Measurements from ENCODE around the gene NCOA7.

Gene NCOA7

GRCh38 chr6:125866433-125866832 is 75.7 kb downstream of the NCOA7 start:
- no peaks in the 10 kb centered on the region for H3K36me3 ChIP-seq (ENCODE audit: insufficient read depth)
- no peak overlapping the region for H3K4me3 ChIP-seq (IDR thresholded peaks at IDR 0.05; ENCODE audit: insufficient read depth, low read depth, low read length)
- H3K79me2 ChIP-seq (ENCODE audit: insufficient read depth, low read depth) = no peaks in the 10 kb centered on the region
- no peak overlapping the region for H2AFZ ChIP-seq (ENCODE audit: low read depth)
- no peak overlapping the region for H3K9ac ChIP-seq
- no peaks in the 10 kb centered on the region for H4K20me1 ChIP-seq (ENCODE audit: insufficient read depth)
- no peak overlapping the region for H3K27ac ChIP-seq
- no peak overlapping the region for H3K4me2 ChIP-seq
- no peak for TF ChIP-seq CTCF (conservative IDR thresholded peaks at IDR 0.05; ENCODE audit: low read depth, low read length)
- H3K4me1 ChIP-seq (ENCODE audit: low read depth, poor library complexity, severe bottlenecking) = no peaks in the 10 kb centered on the region
- no peaks in the 10 kb centered on the region for H3K27me3 ChIP-seq (ENCODE audit: insufficient read depth, low read depth)

GRCh38 chr6:125867483-125867942 is 76.8 kb downstream of the NCOA7 start:
- H3K4me3 ChIP-seq (IDR thresholded peaks at IDR 0.05; ENCODE audit: insufficient read depth, low read depth, low read length) = no peak overlapping the region

GRCh38 chr6:125868252-125868651 is 77.5 kb downstream of the NCOA7 start:
- TF ChIP-seq CTCF (conservative IDR thresholded peaks at IDR 0.05; ENCODE audit: low read depth, low read length) = no peak
- H3K27me3 ChIP-seq (ENCODE audit: insufficient read depth, low read depth) = no peaks in the 10 kb centered on the region
- H3K79me2 ChIP-seq (ENCODE audit: insufficient read depth, low read depth) = no peaks in the 10 kb centered on the region
- H3K27ac ChIP-seq = no peak overlapping the region
- no peaks in the 10 kb centered on the region for H3K36me3 ChIP-seq (ENCODE audit: insufficient read depth)
- no peaks in the 10 kb centered on the region for H3K4me1 ChIP-seq (ENCODE audit: low read depth, poor library complexity, severe bottlenecking)
- no peak overlapping the region for H3K4me3 ChIP-seq (IDR thresholded peaks at IDR 0.05; ENCODE audit: insufficient read depth, low read depth, low read length)
- H2AFZ ChIP-seq (ENCODE audit: low read depth) = no peak overlapping the region
- no peak overlapping the region for H3K4me2 ChIP-seq
- no peaks in the 10 kb centered on the region for H4K20me1 ChIP-seq (ENCODE audit: insufficient read depth)
- no peak overlapping the region for H3K9ac ChIP-seq

More at GRCh38 chr6:125867483-125867942, 76.8 kb downstream of the NCOA7 start:
- no peaks in the 10 kb centered on the region for H3K4me1 ChIP-seq (ENCODE audit: low read depth, poor library complexity, severe bottlenecking)
- no peaks in the 10 kb centered on the region for H3K27me3 ChIP-seq (ENCODE audit: insufficient read depth, low read depth)
- no peak for TF ChIP-seq CTCF (conservative IDR thresholded peaks at IDR 0.05; ENCODE audit: low read depth, low read length)
- H4K20me1 ChIP-seq (ENCODE audit: insufficient read depth) = no peaks in the 10 kb centered on the region
- no peaks in the 10 kb centered on the region for H3K36me3 ChIP-seq (ENCODE audit: insufficient read depth)
- no peaks in the 10 kb centered on the region for H3K79me2 ChIP-seq (ENCODE audit: insufficient read depth, low read depth)
- H3K4me2 ChIP-seq = no peak overlapping the region
- no peak overlapping the region for H2AFZ ChIP-seq (ENCODE audit: low read depth)
- no peak overlapping the region for H3K9ac ChIP-seq
- H3K27ac ChIP-seq = no peak overlapping the region

GRCh38 chr6:125868678-125869395 is 78.1 kb downstream of the NCOA7 start:
- H3K27ac ChIP-seq = no peak overlapping the region
- H3K4me1 ChIP-seq (ENCODE audit: low read depth, poor library complexity, severe bottlenecking) = no peaks in the 10 kb centered on the region

More at GRCh38 chr6:125868678-125869395, 78.1 kb downstream of the NCOA7 start:
- Histone ChIP-seq H3K36me3 (ENCODE audit: insufficient read depth) (no peaks in the 10 kb centered on the region), H4K20me1 (ENCODE audit: insufficient read depth) (no peaks in the 10 kb centered on the region), H3K4me3 (IDR thresholded peaks at IDR 0.05; ENCODE audit: insufficient read depth, low read depth, low read length) (no peak overlapping the region), H3K4me2 (no peak overlapping the region), H2AFZ (ENCODE audit: low read depth) (no peak overlapping the region), H3K27me3 (ENCODE audit: insufficient read depth, low read depth) (no peaks in the 10 kb centered on the region), H3K9ac (no peak overlapping the region), H3K79me2 (ENCODE audit: insufficient read depth, low read depth) (no peaks in the 10 kb centered on the region)
- TF ChIP-seq CTCF (conservative IDR thresholded peaks at IDR 0.05; ENCODE audit: low read depth, low read length) = no peak
